HG02943 (cell line): ENCODE results near the gene ARPIN.
"Not testable (repeated sequence)": the region's sequence is repeated elsewhere in the genome, so short reads cannot be mapped to it uniquely, and the experiment has no call there.

Experiments
- ATAC-seq: cut with Tn5 transposase; IDR thresholded peaks from one replicate; pipeline ENCODE4 v1.9.1; 2021; ENCODE audit warnings: mild to moderate bottlenecking, low read depth, moderate library complexity; ENCODE audit not compliant: unreplicated experiment

The ARPIN gene

GRCh38 chr15:89910891-89911626 is 1.7 kb downstream of the ARPIN start:
- ATAC-seq = no peak

- ATAC-seq = no peak
Measured at GRCh38 chr15:89909611-89910010, 3.1 kb downstream of the ARPIN start.

- no peak for ATAC-seq
Measured at GRCh38 chr15:89908226-89908625, 4.5 kb downstream of the ARPIN start.

- no peak for ATAC-seq
Measured at GRCh38 chr15:89907289-89907688, 5.5 kb downstream of the ARPIN start.

- ATAC-seq = no peak
Measured at GRCh38 chr15:89905846-89906378, 6.8 kb downstream of the ARPIN start.

GRCh38 chr15:89904519-89904918 is 8.2 kb downstream of the ARPIN start:
- ATAC-seq = no peak

GRCh38 chr15:89903858-89904130 is 9.0 kb downstream of the ARPIN start:
- ATAC-seq = no peak

- no peak for ATAC-seq
Measured at GRCh38 chr15:89903015-89903857, 9.5 kb downstream of the ARPIN start.

- no peak for ATAC-seq
Measured at GRCh38 chr15:89900849-89901248, 11.9 kb downstream of the ARPIN start.

GRCh38 chr15:89899951-89900567 is 12.7 kb downstream of the ARPIN start:
- ATAC-seq = no peak

GRCh38 chr15:89899295-89899945 is 13.3 kb downstream of the ARPIN start:
- no peak for ATAC-seq

GRCh38 chr15:89898614-89899294 is 14.0 kb downstream of the ARPIN start:
- no peak for ATAC-seq

GRCh38 chr15:89898146-89898545 is 14.6 kb downstream of the ARPIN start:
- no peak for ATAC-seq

GRCh38 chr15:89893696-89894447 is 18.9 kb downstream of the ARPIN start, which contains the start of gene AP3S2:
AP3S2 (minus strand) TSS chr15:89893994; CDS start chr15:89893949, 45 bp downstream.
- ATAC-seq = peak; percentile 86

GRCh38 chr15:89893027-89893426 is 19.7 kb downstream of the ARPIN start:
- no peak for ATAC-seq

- no peak for ATAC-seq
Measured at GRCh38 chr15:89888214-89888804, 24.4 kb downstream of the ARPIN start.

GRCh38 chr15:89885611-89886010 is 27.1 kb downstream of the ARPIN start:
- no peak for ATAC-seq

- not testable (repeated sequence) for ATAC-seq
Measured at GRCh38 chr15:89885179-89885578, 27.6 kb downstream of the ARPIN start.

- no peak for ATAC-seq
Measured at GRCh38 chr15:89883518-89883917, 29.2 kb downstream of the ARPIN start.
